ENCODE data around the gene AMPD2.
"Not testable (repeated sequence)": the region's sequence is repeated elsewhere in the genome, so short reads cannot be mapped to it uniquely, and the experiment has no call there.

The AMPD2 gene

GRCh38 chr1:109676683-109677381 lies 57.2 kb downstream of the AMPD2 start:
- not testable (repeated sequence) for DNase-seq (ENCODE audit: low read depth in 2 of 2)

- DNase-seq (ENCODE audit: low read depth in 2 of 2) = no peak
These were observed 57.8 kb downstream of the AMPD2 start for GRCh38 chr1:109677459-109677858.

- DNase-seq (ENCODE audit: low read depth in 2 of 2) = not testable (repeated sequence)
These were observed 59.0 kb downstream of the AMPD2 start for GRCh38 chr1:109678637-109679036.
